ENCODE data around the gene MYL5. TPM values are rescaled to one million over a fixed set of nuclear protein-coding genes. Genes with fewer than 3 reads are reported as not detected.

Gene MYL5
- total and polyA plus RNA-seq, 8 donors, result 4.0 to 29.3 (median 5.7) TPM

DNA sequence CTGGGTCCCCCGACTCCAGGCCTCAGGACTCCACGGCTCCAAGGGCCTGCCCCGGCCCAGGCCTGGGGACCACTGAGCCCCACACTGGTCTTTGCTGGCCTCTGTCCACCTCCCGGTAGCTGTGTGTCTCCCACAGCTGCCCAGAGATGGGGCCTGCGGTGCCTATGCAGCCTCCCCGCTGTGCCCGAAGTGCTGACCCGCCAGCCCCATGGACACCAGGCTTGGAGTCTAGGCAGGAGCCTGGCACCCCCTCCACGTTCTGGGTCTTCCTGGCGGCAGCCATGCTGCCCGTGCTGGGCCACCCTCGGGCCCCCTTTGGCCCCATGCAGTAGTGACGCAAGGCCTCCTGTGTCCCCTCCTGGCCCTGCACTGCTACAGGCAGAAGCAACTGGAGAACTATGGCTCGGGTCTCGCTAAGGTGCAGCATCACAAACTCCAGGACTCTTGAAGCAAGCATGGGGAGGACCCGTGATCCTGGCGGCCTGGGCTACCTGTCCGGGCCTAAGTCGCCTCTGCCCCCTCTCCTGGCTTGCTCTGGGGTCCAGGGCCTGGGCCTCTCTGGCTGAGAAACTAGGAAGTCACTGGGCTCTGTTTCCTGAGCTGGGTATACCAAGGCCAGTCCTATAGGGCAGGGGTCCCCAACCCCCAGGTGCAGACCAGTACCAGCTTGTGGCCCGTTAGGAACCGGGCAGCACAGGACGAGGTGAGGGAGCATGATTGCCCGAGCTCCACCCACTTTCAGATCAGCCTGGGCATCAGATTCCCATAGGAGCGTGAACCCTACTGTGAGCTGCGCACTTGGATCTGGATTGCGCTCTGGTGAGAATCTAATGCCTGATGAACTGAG lies 917 bp downstream of the MYL5 start:
- peaks cover 0 to 8% (median 0%) of the 10 kb centered on the region in 3 donors for H3K36me3 ChIP-seq
- H3K27me3 ChIP-seq, result no peaks in the 10 kb centered on the region
- no peak for FAIRE-seq
- H3K4me1 ChIP-seq, result peaks cover 0 to 15% (median 12%) of the 10 kb centered on the region in 3 donors
- DNase-seq, result peak in 2 of 6 donors; percentile 67 to 83
- peak overlapping the region in 3 of 4 donors; percentile 85 to 92 (median 85) for H3K27ac ChIP-seq
- TF ChIP-seq, protein P1, sequence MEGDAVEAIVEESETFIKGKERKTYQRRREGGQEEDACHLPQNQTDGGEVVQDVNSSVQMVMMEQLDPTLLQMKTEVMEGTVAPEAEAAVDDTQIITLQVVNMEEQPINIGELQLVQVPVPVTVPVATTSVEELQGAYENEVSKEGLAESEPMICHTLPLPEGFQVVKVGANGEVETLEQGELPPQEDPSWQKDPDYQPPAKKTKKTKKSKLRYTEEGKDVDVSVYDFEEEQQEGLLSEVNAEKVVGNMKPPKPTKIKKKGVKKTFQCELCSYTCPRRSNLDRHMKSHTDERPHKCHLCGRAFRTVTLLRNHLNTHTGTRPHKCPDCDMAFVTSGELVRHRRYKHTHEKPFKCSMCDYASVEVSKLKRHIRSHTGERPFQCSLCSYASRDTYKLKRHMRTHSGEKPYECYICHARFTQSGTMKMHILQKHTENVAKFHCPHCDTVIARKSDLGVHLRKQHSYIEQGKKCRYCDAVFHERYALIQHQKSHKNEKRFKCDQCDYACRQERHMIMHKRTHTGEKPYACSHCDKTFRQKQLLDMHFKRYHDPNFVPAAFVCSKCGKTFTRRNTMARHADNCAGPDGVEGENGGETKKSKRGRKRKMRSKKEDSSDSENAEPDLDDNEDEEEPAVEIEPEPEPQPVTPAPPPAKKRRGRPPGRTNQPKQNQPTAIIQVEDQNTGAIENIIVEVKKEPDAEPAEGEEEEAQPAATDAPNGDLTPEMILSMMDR (IDR thresholded peaks at IDR 0.05), result no peak
- H3K4me3 ChIP-seq, result peak overlapping the region; percentile 79 to 94 (median 89)
- 59 to 60% methylated on average over 26 of the region's 26 CpGs for WGBS, 2 donors
- ATAC-seq, result peak; percentile 5 to 10 (median 8)
- intact Hi-C loops (cut with DNase I), result no loop called here
- H3K9me3 ChIP-seq, result no peaks in the 10 kb centered on the region

GRCh38 chr4:675980-676870 lies 1.9 kb downstream of the MYL5 start:
- Histone ChIP-seq H3K9me3 (no peaks in the 10 kb centered on the region), H3K4me3 (no peak overlapping the region), H3K27ac (no peak overlapping the region), H3K36me3 (peaks cover 0 to 8% (median 0%) of the 10 kb centered on the region in 3 donors), H3K4me1 (peaks cover 0 to 15% (median 12%) of the 10 kb centered on the region in 3 donors), H3K27me3 (no peaks in the 10 kb centered on the region)
- ATAC-seq, result no peak
- WGBS, 2 donors, result 65 to 70% methylated on average over 19 of the region's 19 CpGs
- TF ChIP-seq, protein P1 (IDR thresholded peaks at IDR 0.05), result no peak
- no peak for FAIRE-seq
- intact Hi-C loops (cut with DNase I), result no loop called here
- DNase-seq, result peak in 2 of 6 donors; percentile 30 to 65

- DNase-seq, result peak in 1 of 6 donors; percentile 75
- no peak overlapping the region for H3K27ac ChIP-seq
Measured at GRCh38 chr4:676871-677235, 2.5 kb downstream of the MYL5 start.

DNA sequence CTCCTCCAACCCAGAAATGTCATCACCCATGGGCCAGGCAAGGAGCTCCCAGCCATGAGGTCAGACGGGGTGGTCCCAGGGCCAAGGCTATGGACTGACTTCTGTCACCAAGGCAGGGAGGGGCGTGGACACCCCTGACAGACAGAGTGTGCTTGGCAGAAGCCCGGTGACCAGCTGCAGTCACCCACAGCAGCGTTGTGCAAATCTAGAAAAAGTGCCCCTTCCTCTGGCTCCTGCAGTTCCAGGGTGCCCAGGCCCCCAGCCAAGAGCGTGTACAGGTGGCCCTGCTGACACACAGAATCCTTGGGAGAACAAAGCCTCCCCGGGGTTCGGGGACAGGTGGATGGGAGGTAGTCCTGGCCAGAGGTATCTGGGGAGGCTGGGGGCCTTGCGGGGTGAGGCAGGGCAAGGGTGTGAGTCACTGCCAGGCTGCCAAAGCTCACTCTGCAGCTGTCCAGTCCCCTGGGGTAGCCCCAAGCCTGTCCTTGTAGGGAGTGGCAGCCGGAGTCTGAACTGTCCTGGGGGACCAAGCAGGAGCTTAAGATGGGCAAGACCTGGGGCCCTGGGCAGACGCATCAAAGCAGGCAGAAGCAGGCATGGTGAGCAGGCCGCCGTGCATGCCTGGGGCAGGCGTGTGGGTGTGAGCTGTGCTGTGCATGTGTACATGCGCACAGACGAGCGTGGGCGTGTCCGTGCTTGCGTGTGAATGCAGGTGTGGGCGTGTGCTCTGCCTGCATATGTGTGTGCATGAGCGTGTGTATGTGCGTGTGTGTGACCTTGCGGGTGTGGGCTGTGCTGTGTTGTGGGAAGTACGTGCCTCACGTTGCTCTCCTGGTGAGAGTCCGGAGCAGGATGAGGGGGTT lies 3.3 kb downstream of the MYL5 start:
- no peak overlapping the region for H3K27ac ChIP-seq
- H3K9me3 ChIP-seq, result no peaks in the 10 kb centered on the region
- no peak for FAIRE-seq
- H3K36me3 ChIP-seq, result no peaks in the 10 kb centered on the region
- peaks cover 0 to 15% (median 12%) of the 10 kb centered on the region in 3 donors for H3K4me1 ChIP-seq
- TF ChIP-seq, protein P1 (IDR thresholded peaks at IDR 0.05), result no peak
- H3K4me3 ChIP-seq, result no peak overlapping the region
- peak in 3 of 6 donors; percentile 55 to 82 (median 57) for DNase-seq
- no peak for ATAC-seq
- intact Hi-C loops (cut with DNase I), result no loop called here
- H3K27me3 ChIP-seq, result no peaks in the 10 kb centered on the region
- WGBS, 2 donors, result 33 to 45% methylated on average over 26 of the region's 26 CpGs

More at GRCh38 chr4:676871-677235, 2.5 kb downstream of the MYL5 start:
- WGBS, 2 donors, result 75 to 91% methylated on average over 7 to 8 of the region's 8 CpGs
- H3K9me3 ChIP-seq, result no peaks in the 10 kb centered on the region
- H3K36me3 ChIP-seq, result peaks cover 0 to 4% (median 0%) of the 10 kb centered on the region in 3 donors
- TF ChIP-seq, protein P1 (IDR thresholded peaks at IDR 0.05), result no peak
- ATAC-seq (no peak), FAIRE-seq (no peak)
- peaks cover 0 to 15% (median 12%) of the 10 kb centered on the region in 3 donors for H3K4me1 ChIP-seq
- intact Hi-C loops (cut with DNase I), result no loop called here
- no peak overlapping the region for H3K4me3 ChIP-seq
- no peaks in the 10 kb centered on the region for H3K27me3 ChIP-seq
